Endothelial cell (in vitro differentiated cells): ENCODE data around the gene NF2. TPM values are rescaled to one million over a fixed set of nuclear protein-coding genes. Genes with fewer than 3 reads are reported as not detected.

ENCODE experiments used
- DNase-seq: peaks from one replicate; pipeline ENCODE4 v3.0.0; 2021; ENCODE audit warnings: low spot score
- H3K27ac Mint-ChIP-seq: one replicate; pipeline ENCODE4 v1.8.0; 2021; ENCODE audit warnings: mixed read lengths, inconsistent platforms; ENCODE audit not compliant: unreplicated experiment
- H3K27me3 Mint-ChIP-seq: one replicate; pipeline ENCODE4 v1.8.0; 2021; ENCODE audit warnings: mild to moderate bottlenecking, moderate library complexity, mixed read lengths, inconsistent platforms; ENCODE audit not compliant: unreplicated experiment
- H3K36me3 Mint-ChIP-seq: one replicate; pipeline ENCODE4 v1.8.0; 2021; ENCODE audit warnings: mild to moderate bottlenecking, low read depth, mixed read lengths, inconsistent platforms; ENCODE audit not compliant: unreplicated experiment
- H3K4me1 Mint-ChIP-seq: one replicate; pipeline ENCODE4 v1.8.0; 2021; ENCODE audit warnings: mild to moderate bottlenecking, mixed read lengths, inconsistent platforms; ENCODE audit not compliant: unreplicated experiment
- H3K4me3 Mint-ChIP-seq: one replicate; pipeline ENCODE4 v1.8.0; 2021; ENCODE audit warnings: mild to moderate bottlenecking, mixed read lengths, inconsistent platforms; ENCODE audit not compliant: unreplicated experiment
- H3K9me3 Mint-ChIP-seq: one replicate; pipeline ENCODE4 v1.8.0; 2021; ENCODE audit warnings: mixed read lengths, inconsistent platforms; ENCODE audit not compliant: unreplicated experiment
- total RNA-seq: library from RNA; stranded (reverse); fragmentation: NEBNext Ultra II Directional; extraction: Animal tissue kit (Norgen Biotek cat#: 25700); gene quantifications from one replicate; pipeline ENCODE4 v1.2.1, GENCODE V29; 2021; ENCODE audit not compliant: unreplicated experiment
- TF ChIP-seq, protein P1 (sequence below): fragments of 200-600 bp; sonication (generic); IDR thresholded peaks from one replicate; pipeline ENCODE4 v1.5.0; 2021; ENCODE audit warnings: antibody characterized with exemption; ENCODE audit not compliant: unreplicated experiment

Gene NF2
- total RNA-seq, 1 donor from 2014 or later: 44.3 TPM

GRCh38 chr22:29606320-29606719 is 2.9 kb downstream of the NF2 start:
- Mint-ChIP-seq H3K9me3 (no peaks in the 10 kb centered on the region), H3K36me3 (no peaks in the 10 kb centered on the region), H3K4me3 (no peak overlapping the region), H3K4me1 (peaks cover 4% of the 10 kb centered on the region), H3K27ac (no peak overlapping the region), H3K27me3 (no peaks in the 10 kb centered on the region)
- DNase-seq: no peak
- TF ChIP-seq, protein P1, sequence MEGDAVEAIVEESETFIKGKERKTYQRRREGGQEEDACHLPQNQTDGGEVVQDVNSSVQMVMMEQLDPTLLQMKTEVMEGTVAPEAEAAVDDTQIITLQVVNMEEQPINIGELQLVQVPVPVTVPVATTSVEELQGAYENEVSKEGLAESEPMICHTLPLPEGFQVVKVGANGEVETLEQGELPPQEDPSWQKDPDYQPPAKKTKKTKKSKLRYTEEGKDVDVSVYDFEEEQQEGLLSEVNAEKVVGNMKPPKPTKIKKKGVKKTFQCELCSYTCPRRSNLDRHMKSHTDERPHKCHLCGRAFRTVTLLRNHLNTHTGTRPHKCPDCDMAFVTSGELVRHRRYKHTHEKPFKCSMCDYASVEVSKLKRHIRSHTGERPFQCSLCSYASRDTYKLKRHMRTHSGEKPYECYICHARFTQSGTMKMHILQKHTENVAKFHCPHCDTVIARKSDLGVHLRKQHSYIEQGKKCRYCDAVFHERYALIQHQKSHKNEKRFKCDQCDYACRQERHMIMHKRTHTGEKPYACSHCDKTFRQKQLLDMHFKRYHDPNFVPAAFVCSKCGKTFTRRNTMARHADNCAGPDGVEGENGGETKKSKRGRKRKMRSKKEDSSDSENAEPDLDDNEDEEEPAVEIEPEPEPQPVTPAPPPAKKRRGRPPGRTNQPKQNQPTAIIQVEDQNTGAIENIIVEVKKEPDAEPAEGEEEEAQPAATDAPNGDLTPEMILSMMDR: no peak

- Mint-ChIP-seq H3K36me3 (no peaks in the 10 kb centered on the region), H3K4me1 (peaks cover 4% of the 10 kb centered on the region), H3K27ac (no peak overlapping the region), H3K4me3 (no peak overlapping the region), H3K27me3 (peaks cover 1% of the 10 kb centered on the region), H3K9me3 (no peaks in the 10 kb centered on the region)
- no peak for DNase-seq
- TF ChIP-seq, protein P1: no peak
Measured at GRCh38 chr22:29607426-29607825, 4.0 kb downstream of the NF2 start.

DNA sequence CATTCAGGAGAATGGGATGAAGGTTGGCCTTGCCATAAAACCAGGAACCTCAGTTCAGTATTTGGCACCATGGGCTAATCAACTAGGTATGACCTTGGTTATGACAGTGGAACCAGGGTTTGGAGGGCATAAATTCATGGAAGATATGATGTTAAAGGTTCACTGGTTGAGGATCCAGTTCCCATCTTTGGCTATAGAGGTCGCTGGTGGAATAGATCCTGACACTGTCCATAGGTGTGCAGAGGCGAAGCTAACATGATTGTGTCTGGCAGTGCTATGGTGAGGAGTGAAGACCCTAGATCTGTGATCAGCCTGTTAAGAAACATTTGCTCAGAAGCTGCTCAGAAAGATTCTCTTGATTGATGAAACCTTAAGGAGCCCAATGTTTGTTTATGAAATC is 5.7 kb downstream of the NF2 start:
- Mint-ChIP-seq H3K27me3 (peaks cover 4% of the 10 kb centered on the region), H3K27ac (no peak overlapping the region), H3K4me1 (peaks cover 1% of the 10 kb centered on the region), H3K36me3 (no peaks in the 10 kb centered on the region), H3K9me3 (no peaks in the 10 kb centered on the region), H3K4me3 (no peak overlapping the region)
- peak; percentile 41 for DNase-seq
- TF ChIP-seq, protein P1: peak; percentile 18

GRCh38 chr22:29610780-29611179 is 7.3 kb downstream of the NF2 start:
- peaks cover 4% of the 10 kb centered on the region for H3K27me3 Mint-ChIP-seq
- TF ChIP-seq, protein P1: no peak

DNA sequence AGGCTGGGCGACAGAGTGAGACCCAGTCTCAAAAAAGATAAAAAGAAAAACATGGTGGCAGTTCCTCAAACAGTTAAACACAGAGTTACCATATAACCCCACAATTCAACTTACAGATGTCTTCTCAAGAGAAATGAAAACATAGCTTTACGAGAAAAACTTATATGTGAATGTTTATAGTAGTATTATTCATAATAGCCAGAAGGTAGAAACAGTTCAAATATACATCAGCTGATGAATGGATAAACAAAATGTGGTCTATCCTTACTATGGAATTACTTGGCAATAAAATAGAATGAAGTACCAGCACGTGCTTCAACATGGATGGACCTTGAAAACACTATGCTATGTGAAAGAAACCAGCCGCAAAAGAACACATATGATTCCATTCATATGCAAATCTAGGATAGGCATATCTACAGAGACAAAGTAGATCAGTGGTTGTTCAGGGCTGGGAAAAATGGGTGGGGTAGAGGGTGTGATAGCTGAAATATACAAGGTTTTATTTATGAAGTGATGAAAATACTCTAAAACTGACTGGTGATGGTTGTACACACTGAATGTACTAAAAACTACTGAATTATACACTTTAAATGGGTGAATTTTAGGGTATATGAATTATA is 12.4 kb downstream of the NF2 start:
- H3K36me3 Mint-ChIP-seq: no peaks in the 10 kb centered on the region
- peaks cover 4% of the 10 kb centered on the region for H3K27me3 Mint-ChIP-seq
- TF ChIP-seq, protein P1: no peak
- H3K27ac Mint-ChIP-seq: no peak overlapping the region
- no peak for DNase-seq
- no peaks in the 10 kb centered on the region for H3K9me3 Mint-ChIP-seq
- no peak overlapping the region for H3K4me3 Mint-ChIP-seq
- no peaks in the 10 kb centered on the region for H3K4me1 Mint-ChIP-seq

More at GRCh38 chr22:29610780-29611179, 7.3 kb downstream of the NF2 start:
- H3K4me1 Mint-ChIP-seq: no peaks in the 10 kb centered on the region
- no peak overlapping the region for H3K4me3 Mint-ChIP-seq
- H3K9me3 Mint-ChIP-seq: no peaks in the 10 kb centered on the region
- H3K36me3 Mint-ChIP-seq: no peaks in the 10 kb centered on the region
- no peak for DNase-seq
- no peak overlapping the region for H3K27ac Mint-ChIP-seq
